Astrocyte of the hippocampus (primary cell): ENCODE results near the gene TNFAIP3.
A peak's percentile ranks its signal among the peaks of the same experiment; 100 is the strongest.
"Not testable (repeated sequence)": the region's sequence is repeated elsewhere in the genome, so short reads cannot be mapped to it uniquely, and the experiment has no call there.

Source experiments
- DNase-seq: peaks from one replicate; pipeline ENCODE4 v3.0.0; 2011; ENCODE audit warnings: low read depth, low spot score

Gene TNFAIP3

DNA sequence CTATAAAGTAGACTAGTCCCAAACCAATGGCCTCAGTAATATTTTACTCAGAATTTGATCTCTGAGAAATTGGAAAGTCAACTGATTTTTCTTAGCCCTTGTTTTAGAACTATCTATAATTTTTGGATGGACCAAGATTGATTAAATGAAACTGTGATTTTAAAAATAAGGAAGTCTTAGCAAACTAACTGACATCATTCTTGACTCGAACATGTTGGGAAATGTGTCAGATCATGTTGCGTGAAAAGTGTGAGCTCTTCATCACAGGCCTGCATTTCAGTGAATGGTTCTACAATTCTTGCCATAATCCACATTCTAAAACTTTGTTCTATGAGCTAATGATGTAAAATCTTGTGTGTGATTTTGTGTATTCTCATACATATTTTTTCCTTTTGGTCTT is 11.0 kb downstream of the TNFAIP3 start:
- DNase-seq = no peak

DNA sequence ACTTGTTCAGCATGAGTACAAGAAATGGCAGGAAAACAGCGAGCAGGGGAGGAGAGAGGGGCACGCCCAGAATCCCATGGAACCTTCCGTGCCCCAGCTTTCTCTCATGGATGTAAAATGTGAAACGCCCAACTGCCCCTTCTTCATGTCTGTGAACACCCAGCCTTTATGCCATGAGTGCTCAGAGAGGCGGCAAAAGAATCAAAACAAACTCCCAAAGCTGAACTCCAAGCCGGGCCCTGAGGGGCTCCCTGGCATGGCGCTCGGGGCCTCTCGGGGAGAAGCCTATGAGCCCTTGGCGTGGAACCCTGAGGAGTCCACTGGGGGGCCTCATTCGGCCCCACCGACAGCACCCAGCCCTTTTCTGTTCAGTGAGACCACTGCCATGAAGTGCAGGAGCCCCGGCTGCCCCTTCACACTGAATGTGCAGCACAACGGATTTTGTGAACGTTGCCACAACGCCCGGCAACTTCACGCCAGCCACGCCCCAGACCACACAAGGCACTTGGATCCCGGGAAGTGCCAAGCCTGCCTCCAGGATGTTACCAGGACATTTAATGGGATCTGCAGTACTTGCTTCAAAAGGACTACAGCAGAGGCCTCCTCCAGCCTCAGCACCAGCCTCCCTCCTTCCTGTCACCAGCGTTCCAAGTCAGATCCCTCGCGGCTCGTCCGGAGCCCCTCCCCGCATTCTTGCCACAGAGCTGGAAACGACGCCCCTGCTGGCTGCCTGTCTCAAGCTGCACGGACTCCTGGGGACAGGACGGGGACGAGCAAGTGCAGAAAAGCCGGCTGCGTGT is 11.6 kb downstream of the TNFAIP3 start:
- peak; percentile 48 for DNase-seq

DNA sequence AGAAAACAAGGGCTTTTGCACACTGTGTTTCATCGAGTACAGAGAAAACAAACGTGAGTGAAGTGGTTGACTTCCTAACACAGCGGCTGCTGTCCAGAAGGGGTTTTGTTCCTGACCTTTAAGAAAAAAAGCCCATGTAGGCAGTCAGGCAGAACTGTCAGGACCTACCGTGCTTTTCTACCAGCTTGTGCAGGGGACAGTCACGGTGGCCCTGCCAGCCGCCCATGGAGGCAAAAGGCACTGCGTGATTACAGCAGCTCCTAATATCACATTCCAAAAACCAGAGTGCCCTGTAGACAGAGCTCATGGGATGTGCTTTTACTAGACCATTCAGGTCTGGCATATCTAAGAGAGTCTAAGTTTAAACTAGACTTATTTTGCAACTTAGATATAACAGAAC is 12.2 kb downstream of the TNFAIP3 start:
- DNase-seq = no peak

DNA sequence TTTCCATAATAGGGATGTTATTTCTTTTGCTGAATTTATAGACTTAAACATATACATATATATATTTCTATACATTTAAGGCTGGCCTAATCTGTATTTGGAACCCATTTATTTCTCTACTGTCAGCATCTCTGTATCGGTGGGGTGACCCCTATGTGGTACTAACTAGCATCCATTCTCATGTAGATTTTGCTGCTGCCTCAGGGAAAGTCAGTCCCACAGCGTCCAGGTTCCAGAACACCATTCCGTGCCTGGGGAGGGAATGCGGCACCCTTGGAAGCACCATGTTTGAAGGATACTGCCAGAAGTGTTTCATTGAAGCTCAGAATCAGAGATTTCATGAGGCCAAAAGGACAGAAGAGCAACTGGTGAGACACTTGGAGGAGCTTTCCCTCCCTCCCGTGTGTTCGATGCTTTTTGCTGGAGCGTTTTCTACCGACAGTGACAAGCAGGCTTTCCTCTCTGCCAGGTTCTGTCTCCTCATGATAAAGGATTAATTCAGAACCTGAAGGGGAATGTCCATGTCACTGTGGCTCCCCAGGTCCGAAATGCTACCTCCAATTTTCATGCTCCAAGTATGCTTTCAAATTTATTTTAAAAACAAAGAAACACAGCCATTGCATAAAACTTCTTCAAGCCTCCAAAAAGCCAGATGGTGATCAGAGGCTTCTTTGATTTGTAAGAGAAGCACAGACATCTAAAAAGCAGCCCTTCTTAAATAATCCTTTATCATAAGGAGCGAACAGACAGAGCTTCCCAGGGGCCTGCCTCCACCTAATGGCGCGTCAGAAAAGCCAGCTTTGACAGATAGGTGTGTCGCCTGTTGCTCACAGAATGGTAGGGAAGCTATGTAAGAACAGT is 13.1 kb downstream of the TNFAIP3 start:
- DNase-seq = no peak

DNA sequence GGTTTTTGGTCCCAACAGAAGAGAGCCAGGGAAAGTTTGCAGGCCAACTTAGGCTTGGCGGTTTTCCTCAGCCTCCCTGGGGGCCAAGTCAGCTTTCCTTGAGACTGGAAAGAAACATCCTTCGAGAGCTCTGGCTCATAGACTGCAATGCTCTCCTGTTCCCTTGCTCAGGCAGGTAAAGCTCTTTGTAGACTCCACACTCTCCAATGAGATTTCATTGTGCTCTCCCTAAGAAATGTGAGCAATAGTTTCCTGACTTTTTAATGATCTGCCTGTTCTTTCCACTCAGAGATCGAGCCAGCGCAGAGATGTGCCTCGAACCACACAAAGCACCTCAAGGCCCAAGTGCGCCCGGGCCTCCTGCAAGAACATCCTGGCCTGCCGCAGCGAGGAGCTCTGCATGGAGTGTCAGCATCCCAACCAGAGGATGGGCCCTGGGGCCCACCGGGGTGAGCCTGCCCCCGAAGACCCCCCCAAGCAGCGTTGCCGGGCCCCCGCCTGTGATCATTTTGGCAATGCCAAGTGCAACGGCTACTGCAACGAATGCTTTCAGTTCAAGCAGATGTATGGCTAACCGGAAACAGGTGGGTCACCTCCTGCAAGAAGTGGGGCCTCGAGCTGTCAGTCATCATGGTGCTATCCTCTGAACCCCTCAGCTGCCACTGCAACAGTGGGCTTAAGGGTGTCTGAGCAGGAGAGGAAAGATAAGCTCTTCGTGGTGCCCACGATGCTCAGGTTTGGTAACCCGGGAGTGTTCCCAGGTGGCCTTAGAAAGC is 13.9 kb downstream of the TNFAIP3 start:
- no peak for DNase-seq

DNA sequence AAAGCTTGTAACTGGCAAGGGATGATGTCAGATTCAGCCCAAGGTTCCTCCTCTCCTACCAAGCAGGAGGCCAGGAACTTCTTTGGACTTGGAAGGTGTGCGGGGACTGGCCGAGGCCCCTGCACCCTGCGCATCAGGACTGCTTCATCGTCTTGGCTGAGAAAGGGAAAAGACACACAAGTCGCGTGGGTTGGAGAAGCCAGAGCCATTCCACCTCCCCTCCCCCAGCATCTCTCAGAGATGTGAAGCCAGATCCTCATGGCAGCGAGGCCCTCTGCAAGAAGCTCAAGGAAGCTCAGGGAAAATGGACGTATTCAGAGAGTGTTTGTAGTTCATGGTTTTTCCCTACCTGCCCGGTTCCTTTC is 14.4 kb downstream of the TNFAIP3 start:
- no peak for DNase-seq

DNA sequence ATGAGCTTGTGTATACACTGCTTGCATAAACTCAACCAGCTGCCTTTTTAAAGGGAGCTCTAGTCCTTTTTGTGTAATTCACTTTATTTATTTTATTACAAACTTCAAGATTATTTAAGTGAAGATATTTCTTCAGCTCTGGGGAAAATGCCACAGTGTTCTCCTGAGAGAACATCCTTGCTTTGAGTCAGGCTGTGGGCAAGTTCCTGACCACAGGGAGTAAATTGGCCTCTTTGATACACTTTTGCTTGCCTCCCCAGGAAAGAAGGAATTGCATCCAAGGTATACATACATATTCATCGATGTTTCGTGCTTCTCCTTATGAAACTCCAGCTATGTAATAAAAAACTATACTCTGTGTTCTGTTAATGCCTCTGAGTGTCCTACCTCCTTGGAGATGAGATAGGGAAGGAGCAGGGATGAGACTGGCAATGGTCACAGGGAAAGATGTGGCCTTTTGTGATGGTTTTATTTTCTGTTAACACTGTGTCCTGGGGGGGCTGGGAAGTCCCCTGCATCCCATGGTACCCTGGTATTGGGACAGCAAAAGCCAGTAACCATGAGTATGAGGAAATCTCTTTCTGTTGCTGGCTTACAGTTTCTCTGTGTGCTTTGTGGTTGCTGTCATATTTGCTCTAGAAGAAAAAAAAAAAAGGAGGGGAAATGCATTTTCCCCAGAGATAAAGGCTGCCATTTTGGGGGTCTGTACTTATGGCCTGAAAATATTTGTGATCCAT is 15.3 kb downstream of the TNFAIP3 start:
- peak; percentile 48 for DNase-seq

DNA sequence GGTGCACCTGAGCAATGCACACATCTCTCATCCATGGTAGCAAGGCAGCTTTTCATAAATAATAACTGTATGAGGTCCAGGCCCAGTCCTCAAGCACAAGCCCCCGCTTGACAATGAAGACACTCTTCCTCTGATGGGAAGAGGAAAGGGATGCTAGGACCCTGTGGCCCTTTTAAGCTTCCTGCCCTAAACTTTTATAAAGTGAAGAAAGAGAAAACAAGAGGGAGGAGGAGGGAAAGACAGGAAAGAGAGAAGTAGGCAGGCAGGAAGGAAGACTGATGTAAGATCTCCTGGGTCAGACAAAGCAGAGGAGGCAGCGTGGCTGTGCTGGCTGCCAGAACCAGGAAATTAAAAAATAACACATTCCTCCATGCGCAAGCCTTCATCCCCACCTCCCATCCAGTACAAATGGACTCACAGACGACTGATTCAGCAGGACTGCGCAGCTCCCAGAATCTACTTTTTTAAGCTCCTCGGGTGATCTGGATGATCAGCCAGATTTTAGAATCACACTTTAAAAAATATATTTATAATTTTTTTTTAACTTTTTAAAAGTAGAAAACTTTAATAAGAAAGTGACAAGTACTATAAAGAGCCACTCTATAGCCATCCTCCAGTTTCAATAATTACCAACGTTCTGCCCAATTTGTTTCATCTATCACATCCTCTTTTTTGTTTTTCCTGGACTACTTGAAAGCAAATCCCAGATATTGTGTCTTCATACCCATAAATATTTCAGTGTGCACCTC is 16.5 kb downstream of the TNFAIP3 start:
- no peak for DNase-seq

DNA sequence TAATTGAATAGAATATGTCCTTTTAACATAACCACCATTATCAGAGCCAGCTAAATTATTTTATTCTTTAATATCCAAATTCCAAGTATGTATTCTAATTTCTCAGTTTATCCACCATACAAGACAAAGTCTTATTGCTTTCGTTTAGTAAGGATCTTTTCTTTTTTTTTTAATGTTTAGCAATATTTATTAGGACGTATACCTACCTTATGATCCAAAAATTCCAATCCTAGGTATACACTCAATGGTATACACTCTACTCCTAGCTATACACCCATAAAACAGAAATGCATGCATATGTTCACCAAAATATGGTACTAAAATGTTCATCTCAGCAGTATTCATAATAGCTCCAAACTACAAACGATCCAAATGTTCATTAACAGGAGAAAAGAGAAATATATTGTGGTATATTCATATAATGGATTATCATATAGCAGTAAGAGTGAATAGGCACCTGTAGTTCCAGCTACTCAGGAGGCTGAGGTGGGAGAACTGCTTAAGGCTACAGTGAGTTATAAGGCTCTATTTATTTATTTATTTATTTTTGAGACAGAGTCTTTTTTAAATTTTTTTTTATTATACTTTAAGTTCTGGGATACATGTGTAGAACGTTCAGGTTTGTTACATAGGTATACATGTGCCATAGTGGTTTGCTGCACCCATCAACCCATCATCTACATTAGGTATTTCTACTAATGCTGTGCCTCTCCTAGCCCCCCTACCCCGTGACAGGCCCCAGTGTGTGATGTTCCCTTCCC is 17.3 kb downstream of the TNFAIP3 start:
- no peak for DNase-seq

DNA sequence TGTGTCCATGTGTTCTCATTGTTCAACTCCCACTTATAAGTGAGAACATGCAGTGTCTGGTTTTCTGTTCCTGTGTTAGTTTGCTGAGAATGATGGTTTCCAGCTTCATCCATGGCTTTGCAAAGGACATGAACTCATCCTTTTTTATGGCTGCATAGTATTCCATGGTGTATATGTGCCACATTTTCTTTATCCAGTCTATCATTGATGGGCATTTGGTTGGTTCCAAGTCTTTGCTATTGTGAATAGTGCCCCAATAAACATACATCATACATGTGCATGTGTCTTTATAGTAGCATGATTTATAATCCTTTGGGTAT is 17.8 kb downstream of the TNFAIP3 start:
- not testable (repeated sequence) for DNase-seq

DNA sequence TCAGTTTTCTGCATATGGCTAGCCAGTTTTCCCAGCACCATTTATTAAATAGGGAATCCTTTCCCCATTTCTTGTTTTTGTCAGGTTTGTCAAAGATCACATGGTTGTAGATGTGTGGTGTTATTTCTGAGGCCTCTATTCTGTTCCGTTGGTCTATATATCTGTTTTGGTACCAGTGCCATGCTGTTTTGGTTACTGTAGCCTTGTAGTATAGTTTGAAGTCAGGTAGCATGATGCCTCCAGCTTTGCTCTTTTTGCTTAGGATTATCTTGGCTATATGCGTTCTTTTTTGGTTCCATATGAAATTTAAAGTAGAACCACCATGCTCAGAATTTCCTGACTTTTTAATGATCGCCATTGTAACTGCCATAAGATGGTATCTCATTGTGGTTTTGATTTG is 19.2 kb downstream of the TNFAIP3 start:
- not testable (repeated sequence) for DNase-seq

DNA sequence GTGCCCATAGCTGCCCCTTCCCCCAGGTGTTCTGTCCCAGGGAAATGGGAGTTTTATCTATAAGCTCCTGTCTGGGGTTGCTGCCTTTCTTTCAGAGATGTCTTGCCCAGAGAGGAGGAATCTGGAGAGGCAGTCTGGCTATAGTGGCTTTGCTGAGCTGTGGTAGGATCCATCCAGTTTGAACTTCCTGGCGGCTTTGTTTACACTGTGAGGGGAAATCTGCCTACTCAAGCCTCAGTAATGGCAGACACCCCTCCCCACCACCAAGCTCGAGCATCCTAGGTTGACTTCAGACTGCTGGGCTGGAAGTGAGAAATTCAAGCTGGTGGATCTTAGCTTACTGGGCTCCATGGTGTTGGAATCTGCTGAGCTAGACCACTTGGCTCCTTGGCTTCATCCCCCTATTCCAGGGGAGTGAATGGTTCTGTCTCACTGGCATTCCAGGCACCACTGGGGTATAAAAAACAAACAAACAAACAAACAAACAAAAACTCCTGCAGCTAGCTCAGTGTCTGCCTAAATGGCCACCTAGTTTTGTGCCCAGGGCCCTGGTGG is 24.0 kb downstream of the TNFAIP3 start:
- no peak for DNase-seq

DNA sequence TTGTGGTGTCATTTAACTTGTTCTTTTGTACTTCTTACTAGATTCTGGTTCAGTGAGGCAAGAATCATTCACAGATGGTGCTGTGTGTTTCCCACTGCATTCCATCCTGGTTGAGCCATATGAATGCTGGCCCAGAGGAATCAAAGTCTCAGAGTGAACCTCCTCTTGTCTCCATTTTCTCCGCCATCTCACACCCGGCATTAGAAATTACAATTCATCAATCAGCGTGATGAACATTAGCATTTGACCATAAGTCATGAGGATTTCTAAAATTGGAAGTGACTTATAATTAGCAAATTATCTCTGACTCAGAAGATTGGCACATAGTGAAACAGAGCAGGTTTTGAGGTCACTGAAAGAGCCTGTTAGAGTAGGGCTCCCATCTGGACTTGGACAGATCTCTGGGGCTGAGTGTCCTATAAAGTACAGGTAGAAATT is 25.2 kb downstream of the TNFAIP3 start:
- peak; percentile 77 for DNase-seq

DNA sequence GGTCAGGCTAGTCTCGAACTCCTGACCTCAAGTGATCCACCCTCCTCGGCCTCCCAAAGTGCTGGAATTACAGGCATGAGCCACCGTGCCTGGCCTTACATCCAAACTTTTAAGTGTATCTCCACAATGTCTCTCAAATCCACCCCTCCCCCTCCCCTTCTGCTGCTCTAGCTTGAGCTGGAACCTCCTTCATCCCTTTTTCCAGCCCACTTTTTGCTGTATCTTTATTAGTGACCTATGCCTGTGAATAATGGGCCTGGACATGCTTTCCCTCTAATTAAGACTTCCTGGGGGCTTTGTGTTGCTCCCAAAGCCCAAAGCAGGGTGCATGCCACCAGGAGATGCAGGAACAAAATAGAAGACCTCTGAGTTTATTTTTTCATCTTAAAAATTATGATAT is 26.1 kb downstream of the TNFAIP3 start:
- DNase-seq = no peak

DNA sequence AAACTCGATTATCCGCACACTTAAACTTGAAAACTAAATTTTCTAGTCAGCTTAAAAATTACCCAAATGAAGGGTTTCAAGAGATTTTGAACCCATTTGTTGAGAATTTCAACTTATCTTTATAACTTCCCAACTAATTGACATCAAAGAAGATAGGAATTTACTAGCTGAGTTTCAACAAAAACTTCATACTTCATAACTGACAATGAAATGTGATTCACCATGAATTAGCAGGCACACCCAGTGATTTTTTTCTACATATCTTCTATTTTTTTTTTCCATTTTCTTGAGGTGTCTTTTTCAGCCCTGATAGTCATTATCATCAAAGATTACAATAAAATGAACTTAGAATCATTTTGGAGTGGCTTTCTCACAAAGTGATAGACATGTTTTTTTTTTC is 26.7 kb downstream of the TNFAIP3 start:
- DNase-seq = no peak

DNA sequence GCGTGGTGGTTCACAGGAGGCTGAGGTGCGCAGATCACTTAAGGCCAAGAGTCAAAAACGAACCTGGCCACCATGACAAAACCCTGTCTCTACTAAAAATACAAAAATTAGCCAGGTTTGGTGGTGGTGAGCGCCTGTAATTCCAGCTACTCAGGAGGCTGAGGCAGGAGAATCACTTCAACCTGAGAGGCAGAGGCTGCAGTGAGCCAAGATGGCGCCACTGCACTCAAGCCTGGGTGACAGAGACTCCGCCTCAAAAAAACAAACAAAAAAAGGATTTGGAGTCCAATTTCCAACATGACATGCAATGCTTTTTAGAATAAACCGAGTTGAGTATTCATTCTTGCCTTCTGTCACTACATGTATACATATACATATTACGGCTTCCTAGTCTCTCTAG is 27.3 kb downstream of the TNFAIP3 start:
- DNase-seq = not testable (repeated sequence)

DNA sequence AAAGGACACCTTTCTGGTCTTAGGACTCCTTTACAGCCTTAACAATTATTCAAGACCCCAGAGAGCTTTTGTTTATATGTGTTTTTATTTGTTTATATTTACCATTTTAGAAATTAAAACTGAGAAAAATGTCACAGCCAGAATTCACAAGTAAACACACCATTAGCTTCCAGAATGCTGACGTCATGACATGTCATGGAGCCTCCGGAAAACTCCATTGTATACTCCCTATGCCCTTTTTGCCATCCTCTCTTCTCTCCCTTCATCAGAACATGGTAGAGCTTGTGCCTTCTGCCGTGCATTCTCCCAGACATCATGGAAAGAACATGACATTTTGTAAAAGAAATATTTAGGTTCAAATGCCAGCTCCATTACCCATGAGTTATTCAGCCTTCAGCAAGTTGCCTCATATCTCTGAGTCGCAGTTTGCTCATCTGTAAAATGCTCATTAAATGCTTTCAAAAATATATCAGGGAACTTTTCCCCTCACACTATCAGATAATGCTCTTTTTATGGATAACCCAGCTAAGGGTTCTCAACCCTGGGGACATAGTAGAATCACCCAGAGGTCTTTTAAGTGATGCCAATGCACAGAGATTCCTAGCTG is 27.8 kb downstream of the TNFAIP3 start:
- DNase-seq = no peak

DNA sequence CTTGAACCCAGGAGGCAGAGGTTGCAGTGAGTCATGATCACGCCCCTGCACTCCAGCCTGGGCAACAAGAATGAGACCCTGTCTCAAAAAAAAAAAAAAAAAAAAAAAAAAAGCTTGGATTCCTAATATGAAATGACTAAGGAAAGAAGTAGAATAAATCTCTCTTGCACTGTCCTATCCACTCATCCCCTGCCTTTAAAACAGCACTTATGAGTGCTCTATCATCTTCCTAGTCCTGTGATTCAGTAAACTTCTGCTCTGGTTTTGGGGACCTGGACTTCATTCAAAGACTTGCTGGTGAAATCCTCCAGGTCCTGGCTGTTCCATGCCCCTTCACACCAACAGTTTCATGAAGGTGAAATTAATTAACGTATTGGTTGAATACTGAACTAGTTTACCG is 29.6 kb downstream of the TNFAIP3 start:
- no peak for DNase-seq

DNA sequence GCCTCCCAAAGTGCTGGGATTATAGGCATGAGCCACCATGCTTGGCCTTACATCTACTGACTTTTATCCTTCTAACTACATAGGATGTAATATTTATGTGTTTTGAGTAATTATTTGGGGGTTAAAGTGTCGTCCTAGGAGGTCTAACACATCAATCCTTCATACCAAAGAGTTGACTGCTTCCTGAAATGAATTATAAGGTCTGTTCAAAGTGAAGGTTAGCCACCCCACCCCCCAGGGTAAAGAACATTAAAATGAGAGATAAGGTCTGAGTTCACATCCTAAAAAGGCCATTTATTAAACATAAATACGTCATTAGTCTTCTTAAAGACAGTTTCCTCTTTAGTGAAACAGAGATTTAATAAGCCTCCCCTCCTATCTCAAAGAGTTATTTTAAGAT is 33.8 kb downstream of the TNFAIP3 start:
- DNase-seq = no peak
